GM19351 (cell line): ENCODE data around the gene RSBN1L.
A peak's percentile ranks its signal among the peaks of the same experiment; 100 is the strongest.
"Not testable (repeated sequence)": the region's sequence is repeated elsewhere in the genome, so short reads cannot be mapped to it uniquely, and the experiment has no call there.

ENCODE experiments used
- ATAC-seq: cut with Tn5 transposase; IDR thresholded peaks from one replicate; pipeline ENCODE4 v1.9.1; 2021; ENCODE audit warnings: mild to moderate bottlenecking, moderate library complexity; ENCODE audit not compliant: unreplicated experiment

Gene RSBN1L

DNA sequence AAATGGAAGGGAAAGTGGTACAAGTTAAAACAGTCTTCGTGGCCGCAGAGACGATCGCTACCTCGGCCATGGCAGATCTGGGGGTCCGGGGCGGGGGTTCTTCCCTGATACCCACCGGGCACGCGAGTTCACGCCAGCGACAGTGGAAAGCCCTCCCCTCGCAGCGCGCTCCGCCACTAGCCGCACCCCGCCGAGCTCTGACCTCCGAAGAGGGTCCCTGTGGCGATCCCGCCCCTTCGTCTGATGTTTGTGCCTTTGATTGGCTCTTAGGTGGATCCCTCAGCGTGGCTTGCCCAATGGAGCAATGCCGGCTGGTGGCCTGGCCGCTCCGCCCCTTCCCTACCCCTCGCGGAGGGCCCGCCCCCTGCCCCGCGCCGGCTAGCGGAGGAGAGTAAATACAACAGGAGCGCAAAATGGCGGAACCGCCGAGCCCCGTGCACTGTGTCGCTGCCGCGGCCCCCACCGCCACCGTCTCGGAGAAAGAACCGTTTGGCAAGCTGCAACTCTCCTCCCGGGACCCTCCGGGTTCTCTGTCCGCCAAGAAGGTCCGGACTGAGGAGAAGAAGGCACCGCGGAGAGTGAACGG, at the start of gene RSBN1L:
RSBN1L (plus strand) TSS at position 403 of the 586 bp plus-strand sequence; CDS start at position 414, 11 bp downstream.
- peak; percentile 93 for ATAC-seq

DNA sequence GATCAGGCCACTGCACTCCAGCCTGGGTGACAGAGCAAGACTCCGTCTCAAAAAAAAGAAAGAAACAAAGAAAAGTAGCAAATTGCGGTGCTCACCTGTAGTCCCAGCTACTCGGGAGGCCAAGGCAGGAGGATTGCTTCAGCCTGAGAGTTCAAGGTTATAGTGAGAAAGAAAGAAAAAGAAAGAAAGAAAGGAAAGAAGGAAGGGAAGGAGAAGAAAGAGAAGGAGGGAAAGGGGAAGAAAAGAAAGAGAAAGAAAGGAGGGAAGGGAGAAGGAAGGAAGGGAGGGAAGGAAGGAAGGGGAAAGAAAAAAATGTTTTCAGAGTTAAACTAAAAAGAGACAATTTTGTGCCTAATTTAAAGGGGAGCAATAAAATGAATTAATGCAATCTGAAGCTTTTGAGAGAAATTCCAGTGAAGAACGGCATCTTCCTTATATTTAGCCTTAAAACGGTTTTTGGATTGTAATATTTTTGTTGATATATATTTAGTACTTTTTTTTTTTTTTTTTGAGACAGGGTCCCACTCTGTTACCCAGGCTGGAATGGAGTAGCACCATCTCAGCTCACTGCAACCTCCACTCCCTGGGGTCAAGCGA, 47.4 kb upstream of the RSBN1L start:
- ATAC-seq: no peak

DNA sequence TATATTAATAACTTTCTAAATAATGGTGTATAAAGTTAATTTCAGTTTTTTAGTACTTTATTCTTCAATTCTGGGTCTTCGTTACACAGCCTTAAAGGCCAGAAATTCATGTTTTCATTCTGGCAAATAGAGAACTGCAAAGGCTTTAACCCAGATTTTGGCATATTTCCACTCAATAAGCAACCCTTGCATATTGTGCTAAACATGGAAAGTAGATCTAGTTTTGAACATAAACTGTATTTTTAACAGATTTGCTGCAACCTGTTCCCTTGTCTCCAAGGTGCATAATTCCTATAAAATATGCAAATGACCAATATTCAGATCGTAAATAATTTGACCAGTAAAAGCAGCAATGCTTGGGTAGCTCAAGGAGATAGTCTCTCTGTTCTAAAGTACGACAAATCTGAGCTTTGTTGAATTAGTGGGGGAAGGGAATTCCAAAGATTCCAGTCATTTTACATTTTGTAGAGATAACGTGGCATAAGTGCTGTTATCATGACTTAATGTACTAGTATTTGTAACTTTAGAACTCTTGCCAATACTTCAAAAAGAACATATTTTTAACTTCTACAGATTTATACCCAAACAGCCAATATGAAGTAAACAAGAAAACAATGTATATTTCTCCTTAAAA, 46.4 kb upstream of the RSBN1L start:
- no peak for ATAC-seq

DNA sequence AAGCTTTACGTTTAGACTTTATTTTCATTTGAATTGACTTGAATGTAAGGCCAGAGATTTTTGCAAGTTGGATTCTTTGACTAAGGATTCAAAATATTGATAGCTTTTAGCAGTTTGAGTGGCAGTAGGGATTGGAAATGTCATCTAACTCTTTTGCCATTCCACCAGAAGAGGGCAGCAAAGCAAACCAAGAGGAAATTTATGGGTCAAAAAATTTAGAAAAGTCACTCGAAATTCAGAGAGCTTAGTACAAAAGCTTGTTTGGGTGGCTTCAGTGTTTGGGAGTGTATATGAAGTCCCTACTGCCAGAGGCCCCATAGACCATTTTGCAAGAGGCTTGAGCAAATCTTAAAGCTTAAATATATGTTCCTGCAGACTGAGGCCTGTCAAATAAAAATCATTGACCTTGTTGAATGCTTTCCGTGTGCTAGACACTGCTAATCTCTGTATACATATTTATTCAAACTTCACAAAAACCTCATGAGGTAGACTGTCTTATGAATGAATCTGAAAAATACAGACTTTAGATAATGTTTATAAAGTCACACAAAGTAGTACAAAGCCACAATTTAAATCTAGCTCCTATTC, 44.6 kb upstream of the RSBN1L start:
- ATAC-seq: no peak

- ATAC-seq: not testable (repeated sequence)
Observed at GRCh38 chr7:77652826-77653225, 43.4 kb upstream of the RSBN1L start.

- ATAC-seq: no peak
Observed at GRCh38 chr7:77653572-77653971, 42.7 kb upstream of the RSBN1L start.

DNA sequence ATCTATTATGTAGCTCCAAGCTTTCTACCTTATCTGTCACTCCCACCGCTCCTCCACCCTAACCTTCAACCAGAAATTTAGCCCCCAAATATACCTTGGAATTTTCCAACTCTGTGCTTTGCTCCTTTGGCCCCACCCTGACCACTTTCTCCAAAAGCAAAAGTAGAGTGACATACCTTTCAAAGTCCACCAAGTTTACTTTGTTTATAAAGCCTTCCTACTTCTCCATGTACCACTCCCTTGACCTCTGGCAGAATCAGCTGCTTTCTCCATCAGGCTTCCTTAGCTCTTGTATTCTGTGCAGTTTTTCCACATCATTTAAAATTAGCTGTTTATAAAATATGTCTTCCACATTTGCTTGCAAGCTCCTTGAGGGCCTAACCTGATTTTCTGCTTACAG, 40.9 kb upstream of the RSBN1L start:
- no peak for ATAC-seq

GRCh38 chr7:77655836-77656455, 40.3 kb upstream of the RSBN1L start:
- no peak for ATAC-seq

DNA sequence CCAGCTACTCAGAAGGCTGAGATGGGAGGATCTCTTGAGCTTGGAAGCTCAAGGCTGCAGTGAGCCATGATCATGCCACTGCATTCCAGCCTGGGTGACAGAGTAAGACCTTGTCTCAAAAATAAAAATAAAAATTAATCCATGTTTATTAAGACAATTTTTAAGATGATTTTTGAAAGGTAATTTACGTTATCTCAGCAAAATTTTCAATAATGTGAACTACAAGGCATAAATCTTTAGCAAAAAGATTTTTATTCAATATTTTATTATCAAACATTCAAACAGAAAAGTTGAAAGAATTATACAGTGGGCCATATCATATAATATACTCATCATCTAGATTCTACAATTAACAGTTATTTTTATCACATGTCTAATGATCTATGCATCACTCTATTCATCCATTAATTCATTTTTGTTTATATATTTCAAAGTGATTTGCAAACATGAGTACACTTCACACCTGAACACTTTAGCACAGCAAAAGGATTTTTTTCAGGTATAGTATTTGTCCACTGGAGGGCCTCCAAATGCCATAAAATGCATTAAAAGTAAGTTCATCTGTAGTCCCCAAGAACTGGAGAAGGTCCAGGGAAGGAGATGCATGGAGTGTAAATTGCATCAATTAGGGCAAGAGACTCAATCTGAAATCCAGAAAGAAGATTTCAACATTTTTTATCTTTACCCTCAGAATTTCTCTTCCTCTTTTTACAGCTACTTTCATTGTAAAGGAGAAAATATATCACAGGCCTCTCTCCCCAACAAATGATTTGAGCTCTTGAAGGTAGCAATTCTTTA, 38.6 kb upstream of the RSBN1L start:
- ATAC-seq: peak; percentile 78

- ATAC-seq: no peak
Observed at GRCh38 chr7:77658928-77659327, 37.3 kb upstream of the RSBN1L start.

DNA sequence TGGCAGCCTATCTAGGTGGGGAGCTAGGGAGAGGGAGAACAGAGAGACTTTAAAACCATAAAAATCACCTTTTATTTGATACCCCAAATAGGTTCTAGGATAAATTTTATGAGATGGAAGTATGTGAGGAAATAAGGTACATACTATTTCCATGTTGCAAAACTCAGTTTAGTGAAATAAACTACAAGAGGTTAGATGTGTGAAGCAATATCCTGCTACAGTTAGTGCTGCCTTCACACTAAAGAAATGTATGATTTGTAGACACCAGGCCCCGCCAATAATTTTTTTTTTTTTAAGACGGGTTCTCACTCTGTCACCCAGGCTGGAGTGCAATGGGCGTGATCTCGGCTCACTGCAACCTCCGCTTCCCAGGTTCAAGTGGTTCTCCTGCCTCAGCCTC, 34.4 kb upstream of the RSBN1L start:
- no peak for ATAC-seq

DNA sequence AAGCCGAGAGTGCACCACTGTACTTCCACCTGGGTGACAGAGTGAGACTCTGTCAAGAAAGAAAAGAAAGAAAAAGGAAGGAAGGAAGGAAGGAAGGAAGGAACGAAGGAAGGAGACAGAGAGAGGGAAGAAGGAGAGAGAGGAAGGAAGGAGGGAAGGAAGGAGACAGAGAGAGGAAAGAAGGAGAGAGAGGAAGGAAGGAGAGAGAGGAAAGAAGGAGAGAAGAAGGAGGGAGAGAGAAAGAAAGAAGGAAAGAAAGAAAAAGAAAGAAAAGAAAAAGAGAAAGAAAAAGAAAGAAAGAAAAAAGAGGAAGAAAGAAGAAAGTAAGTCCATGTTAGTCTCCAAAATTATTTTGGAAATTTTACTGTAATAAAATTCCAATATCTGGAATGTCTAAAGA, 33.4 kb upstream of the RSBN1L start:
- no peak for ATAC-seq

DNA sequence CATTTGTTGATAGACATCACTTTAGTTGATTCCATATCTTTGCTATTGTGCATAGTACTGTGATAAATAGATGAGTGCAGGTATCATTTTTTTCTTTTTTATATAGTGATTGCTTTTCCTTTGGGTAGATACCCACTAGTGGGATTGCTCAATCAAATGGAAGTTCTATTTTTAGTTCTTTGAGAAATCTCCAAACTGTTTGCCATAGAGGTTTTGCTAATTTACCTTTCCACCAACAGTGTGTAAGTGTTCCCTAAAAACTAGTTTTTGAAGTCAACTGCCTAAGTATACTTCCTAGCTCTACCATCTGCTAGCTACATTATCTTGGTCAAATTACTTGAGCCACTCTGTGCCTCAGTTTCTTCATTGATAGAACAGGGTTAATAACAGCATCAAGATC, 31.5 kb upstream of the RSBN1L start:
- ATAC-seq: no peak

GRCh38 chr7:77665161-77665560, 31.1 kb upstream of the RSBN1L start:
- ATAC-seq: no peak

DNA sequence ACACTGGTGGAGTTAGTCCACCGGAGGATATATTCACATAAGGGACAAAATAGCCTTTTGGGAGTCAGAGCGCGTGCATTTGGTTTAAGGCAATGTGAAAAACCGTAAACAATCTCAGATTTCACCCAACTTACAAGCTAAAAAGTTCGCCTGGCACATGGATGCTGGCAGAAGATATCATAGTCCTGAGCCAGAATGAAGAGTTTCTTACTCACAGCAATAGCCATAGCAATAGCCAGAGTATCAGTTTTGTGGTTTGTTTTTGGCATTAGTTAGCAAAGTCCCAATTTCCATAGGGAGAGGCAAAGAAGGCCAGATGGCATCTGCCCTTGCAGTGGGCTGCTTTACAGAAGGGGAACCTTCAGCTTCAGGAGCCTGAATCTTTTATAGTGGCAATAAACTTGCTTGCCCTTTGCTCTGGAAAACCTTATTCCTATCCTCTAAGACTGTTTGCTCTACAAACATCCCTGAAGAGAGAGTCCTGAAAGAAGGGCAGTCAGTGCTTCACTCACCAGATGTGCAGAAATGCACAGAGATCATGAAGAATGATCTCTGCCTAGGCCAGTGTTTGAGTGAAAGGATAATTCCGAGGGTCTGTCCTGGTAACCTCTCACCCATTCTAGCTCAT, 28.7 kb upstream of the RSBN1L start:
- ATAC-seq: no peak

DNA sequence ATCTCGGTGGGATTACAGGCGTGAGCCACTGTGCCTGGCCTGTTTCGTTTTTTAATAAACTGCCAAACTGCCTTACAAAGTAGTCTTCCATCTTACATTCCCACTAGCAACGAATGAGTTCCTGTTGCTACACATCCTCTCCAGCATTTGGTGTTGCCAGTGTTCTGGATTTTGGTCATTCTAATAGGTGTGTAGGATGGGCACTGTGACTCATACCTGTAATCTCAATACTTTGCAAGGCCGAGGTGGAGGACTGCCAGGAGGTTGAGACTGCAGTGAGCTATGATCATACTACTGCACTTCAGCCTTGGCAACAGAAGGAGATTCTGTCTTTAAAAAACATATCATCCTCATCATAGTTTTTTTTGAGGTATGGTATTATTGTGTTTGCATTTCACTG, 21.4 kb upstream of the RSBN1L start:
- ATAC-seq: peak; percentile 86

DNA sequence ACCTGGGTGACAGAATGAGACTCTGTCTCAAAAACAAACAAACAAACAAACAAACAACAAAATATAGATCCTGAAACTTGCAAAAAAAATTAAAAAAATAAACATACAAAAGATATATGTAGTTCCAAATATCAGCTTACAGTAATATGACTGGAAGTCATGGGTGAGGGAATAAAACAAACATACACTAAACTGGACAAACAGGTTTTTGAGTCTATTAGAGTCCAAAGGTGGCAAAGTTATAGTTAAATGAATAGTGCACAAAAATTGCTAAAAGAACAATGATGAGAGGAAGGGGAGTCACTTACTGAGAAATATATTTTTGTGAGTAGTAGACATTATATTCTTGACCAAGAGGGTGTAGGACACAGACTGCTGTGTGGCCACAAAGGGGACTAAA, 16.7 kb upstream of the RSBN1L start:
- ATAC-seq: no peak

- ATAC-seq: no peak
Observed at GRCh38 chr7:77680266-77680665, 16.0 kb upstream of the RSBN1L start.

DNA sequence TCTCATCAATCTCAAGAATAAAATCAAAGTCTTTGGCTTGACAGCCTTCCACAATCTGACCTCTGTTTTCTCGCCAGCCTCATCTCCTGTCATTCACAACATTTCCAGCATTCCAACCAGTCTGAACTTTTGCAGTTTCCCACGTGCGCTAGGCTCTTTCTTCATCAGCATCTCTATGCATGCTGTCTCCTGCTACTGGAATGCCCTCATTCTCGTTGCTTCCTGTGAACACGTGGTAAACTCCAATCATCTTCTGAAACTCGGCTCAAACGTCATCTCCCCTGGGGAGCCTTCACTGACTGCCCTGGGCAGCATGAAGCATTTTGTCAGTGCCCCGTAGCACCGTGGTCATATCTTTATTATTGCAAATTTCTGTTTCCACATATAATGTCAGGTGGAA, 12.2 kb upstream of the RSBN1L start:
- no peak for ATAC-seq

GRCh38 chr7:77685233-77685632, 11.0 kb upstream of the RSBN1L start:
- ATAC-seq: no peak
